Esophagus muscularis mucosa (tissue), 2 donors: ENCODE measurements around the gene TMEM114.

ENCODE experiments used
- POLR2A ChIP-seq: fragments of 450-650 bp; IDR thresholded peaks from one replicate; pipeline ENCODE4 v1.6.1; 2017; ENCODE audit warnings: antibody characterized with exemption, moderate library complexity, mild to moderate bottlenecking, low read depth
- POLR2AphosphoS5 ChIP-seq, 2 donors: sonication (generic); formaldehyde crosslinking; IDR thresholded peaks; one replicate each; pipeline ENCODE4 v1.6.1; 2017; ENCODE audit warnings: antibody characterized with exemption in 2 of 2

GRCh38 chr16:8591451-8591850 is 1.1 kb upstream of the TMEM114 start:
- TF ChIP-seq POLR2A (no peak), POLR2AphosphoS5 (IDR thresholded peaks at IDR 0.05) (no peak)
